Endothelial cell (in vitro differentiated cells): Measurements from ENCODE around the gene CACNA1I. TPM values are rescaled to one million over a fixed set of nuclear protein-coding genes. Genes with fewer than 3 reads are reported as not detected.

Experiments used
- DNase-seq: peaks from one replicate; pipeline ENCODE4 v3.0.0; 2021; ENCODE audit warnings: low spot score
- H3K27ac Mint-ChIP-seq: one replicate; pipeline ENCODE4 v1.8.0; 2021; ENCODE audit warnings: mixed read lengths, inconsistent platforms; ENCODE audit not compliant: unreplicated experiment
- H3K27me3 Mint-ChIP-seq: one replicate; pipeline ENCODE4 v1.8.0; 2021; ENCODE audit warnings: mild to moderate bottlenecking, moderate library complexity, mixed read lengths, inconsistent platforms; ENCODE audit not compliant: unreplicated experiment
- H3K36me3 Mint-ChIP-seq: one replicate; pipeline ENCODE4 v1.8.0; 2021; ENCODE audit warnings: mild to moderate bottlenecking, low read depth, mixed read lengths, inconsistent platforms; ENCODE audit not compliant: unreplicated experiment
- H3K4me1 Mint-ChIP-seq: one replicate; pipeline ENCODE4 v1.8.0; 2021; ENCODE audit warnings: mild to moderate bottlenecking, mixed read lengths, inconsistent platforms; ENCODE audit not compliant: unreplicated experiment
- H3K4me3 Mint-ChIP-seq: one replicate; pipeline ENCODE4 v1.8.0; 2021; ENCODE audit warnings: mild to moderate bottlenecking, mixed read lengths, inconsistent platforms; ENCODE audit not compliant: unreplicated experiment
- H3K9me3 Mint-ChIP-seq: one replicate; pipeline ENCODE4 v1.8.0; 2021; ENCODE audit warnings: mixed read lengths, inconsistent platforms; ENCODE audit not compliant: unreplicated experiment
- total RNA-seq: library from RNA; stranded (reverse); fragmentation: NEBNext Ultra II Directional; extraction: Animal tissue kit (Norgen Biotek cat#: 25700); gene quantifications from one replicate; pipeline ENCODE4 v1.2.1, GENCODE V29; 2021; ENCODE audit not compliant: unreplicated experiment
- TF ChIP-seq, protein P1 (sequence below): fragments of 200-600 bp; sonication (generic); IDR thresholded peaks from one replicate; pipeline ENCODE4 v1.5.0; 2021; ENCODE audit warnings: antibody characterized with exemption; ENCODE audit not compliant: unreplicated experiment

CACNA1I gene
- total RNA-seq, 1 donor from 2014 or later, result 0.10 TPM

DNA sequence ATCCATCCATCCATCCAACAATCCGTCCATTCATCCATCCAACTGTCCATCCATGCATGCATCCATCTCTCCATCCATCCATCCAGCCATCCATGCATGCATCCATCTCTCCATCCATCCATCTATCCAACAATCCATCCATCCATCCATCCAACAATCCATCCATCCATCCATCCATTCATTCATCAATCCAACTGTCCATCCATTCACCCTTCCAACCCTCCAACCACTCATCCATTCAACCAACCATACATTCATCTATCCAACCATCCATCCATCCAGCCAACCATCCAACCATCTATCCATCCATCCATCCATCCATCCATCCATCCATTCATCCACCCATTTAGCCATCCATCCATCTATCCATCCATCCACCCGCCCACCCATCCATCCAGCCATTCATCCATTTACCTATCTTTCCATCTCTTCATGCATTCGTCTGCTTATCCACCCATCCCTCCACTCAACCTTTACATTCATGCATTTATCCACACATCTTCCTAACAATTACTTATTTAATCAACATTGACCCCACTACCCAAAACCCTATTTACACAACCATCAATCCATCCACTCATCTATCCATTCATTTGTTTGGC, 12.6 kb downstream of the CACNA1I start:
- Mint-ChIP-seq H3K27me3 (peaks cover 7% of the 10 kb centered on the region), H3K9me3 (no peaks in the 10 kb centered on the region), H3K27ac (no peak overlapping the region), H3K4me1 (no peaks in the 10 kb centered on the region), H3K4me3 (peak overlapping the region; percentile 3), H3K36me3 (peaks cover 11% of the 10 kb centered on the region)
- TF ChIP-seq, protein P1, sequence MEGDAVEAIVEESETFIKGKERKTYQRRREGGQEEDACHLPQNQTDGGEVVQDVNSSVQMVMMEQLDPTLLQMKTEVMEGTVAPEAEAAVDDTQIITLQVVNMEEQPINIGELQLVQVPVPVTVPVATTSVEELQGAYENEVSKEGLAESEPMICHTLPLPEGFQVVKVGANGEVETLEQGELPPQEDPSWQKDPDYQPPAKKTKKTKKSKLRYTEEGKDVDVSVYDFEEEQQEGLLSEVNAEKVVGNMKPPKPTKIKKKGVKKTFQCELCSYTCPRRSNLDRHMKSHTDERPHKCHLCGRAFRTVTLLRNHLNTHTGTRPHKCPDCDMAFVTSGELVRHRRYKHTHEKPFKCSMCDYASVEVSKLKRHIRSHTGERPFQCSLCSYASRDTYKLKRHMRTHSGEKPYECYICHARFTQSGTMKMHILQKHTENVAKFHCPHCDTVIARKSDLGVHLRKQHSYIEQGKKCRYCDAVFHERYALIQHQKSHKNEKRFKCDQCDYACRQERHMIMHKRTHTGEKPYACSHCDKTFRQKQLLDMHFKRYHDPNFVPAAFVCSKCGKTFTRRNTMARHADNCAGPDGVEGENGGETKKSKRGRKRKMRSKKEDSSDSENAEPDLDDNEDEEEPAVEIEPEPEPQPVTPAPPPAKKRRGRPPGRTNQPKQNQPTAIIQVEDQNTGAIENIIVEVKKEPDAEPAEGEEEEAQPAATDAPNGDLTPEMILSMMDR, result no peak
- DNase-seq, result no peak

DNA sequence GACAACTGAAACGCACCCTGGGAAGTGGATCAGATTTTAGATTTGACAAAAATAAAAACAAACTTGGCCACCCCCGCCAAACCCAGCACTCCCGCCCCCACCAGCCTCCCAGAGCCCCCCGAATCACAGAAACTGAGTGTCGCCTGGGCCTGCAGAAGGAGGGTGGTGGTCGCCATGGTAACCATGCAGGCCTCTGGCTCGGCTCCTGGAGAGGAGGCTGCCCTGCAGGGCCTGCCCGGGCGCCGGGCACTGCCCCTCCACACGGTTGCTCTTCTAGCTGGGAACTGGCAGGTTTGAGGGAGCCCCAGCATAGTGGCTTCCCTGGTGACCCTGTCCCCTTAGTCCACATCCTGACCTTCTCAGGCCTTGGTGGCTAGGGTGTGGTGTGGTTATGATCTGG, 19.3 kb downstream of the CACNA1I start:
- TF ChIP-seq, protein P1, result no peak
- Mint-ChIP-seq H3K27ac (no peak overlapping the region), H3K36me3 (no peaks in the 10 kb centered on the region), H3K27me3 (peaks cover 5% of the 10 kb centered on the region), H3K9me3 (no peaks in the 10 kb centered on the region), H3K4me1 (peaks cover 3% of the 10 kb centered on the region), H3K4me3 (no peak overlapping the region)
- no peak for DNase-seq

DNA sequence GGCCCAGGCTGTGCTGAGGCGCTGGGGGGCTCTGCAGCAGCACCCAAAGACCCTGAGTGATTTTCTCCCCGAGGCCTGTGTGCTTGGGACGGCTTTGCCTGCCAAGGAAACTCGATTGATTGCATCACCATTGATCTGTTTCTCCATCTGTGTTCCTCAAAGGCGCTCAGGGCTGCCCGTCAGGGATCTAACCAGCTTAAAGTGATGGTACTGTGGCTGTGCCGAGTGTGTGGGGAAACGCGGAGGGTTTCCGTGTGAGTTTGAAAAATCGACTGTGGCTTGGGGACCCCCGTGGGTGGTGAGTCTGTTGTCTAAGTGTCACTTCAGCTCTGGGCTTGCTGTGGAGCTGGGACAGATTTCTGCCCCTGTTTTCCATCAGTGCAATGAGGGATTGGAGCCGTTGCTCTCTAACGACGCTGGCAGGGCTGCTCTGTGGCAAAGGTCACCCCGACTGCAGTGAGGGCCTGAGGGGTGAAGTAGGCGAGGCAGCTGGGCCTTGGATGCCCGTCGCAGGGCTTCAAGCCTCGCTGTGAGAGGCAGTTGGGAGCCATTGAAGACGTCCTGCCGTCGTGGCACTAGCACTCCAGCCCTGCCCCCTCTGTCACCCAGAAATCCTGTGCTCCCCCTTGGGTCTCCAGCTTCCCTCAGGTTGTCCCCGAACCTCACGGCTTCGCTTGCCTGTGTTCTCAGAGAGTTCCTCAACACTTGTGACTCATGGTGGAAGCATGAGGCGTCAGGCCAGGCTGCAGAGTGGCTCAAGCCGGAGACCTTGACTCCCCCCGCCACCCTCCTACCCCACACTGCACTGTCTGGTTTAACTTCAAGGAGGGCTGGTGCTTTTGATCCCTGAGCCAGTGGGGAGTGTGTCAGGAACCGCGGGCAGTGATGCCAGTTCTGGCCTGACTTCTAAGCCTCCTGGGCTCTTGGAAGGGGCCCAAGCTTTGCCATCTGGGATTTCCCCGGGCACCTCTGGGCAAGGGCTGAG, 21.8 kb downstream of the CACNA1I start:
- TF ChIP-seq, protein P1, result no peak
- Mint-ChIP-seq H3K36me3 (no peaks in the 10 kb centered on the region), H3K4me3 (no peak overlapping the region), H3K9me3 (no peaks in the 10 kb centered on the region), H3K4me1 (peaks cover 3% of the 10 kb centered on the region), H3K27me3 (peaks cover 11% of the 10 kb centered on the region), H3K27ac (no peak overlapping the region)
- DNase-seq, result no peak

DNA sequence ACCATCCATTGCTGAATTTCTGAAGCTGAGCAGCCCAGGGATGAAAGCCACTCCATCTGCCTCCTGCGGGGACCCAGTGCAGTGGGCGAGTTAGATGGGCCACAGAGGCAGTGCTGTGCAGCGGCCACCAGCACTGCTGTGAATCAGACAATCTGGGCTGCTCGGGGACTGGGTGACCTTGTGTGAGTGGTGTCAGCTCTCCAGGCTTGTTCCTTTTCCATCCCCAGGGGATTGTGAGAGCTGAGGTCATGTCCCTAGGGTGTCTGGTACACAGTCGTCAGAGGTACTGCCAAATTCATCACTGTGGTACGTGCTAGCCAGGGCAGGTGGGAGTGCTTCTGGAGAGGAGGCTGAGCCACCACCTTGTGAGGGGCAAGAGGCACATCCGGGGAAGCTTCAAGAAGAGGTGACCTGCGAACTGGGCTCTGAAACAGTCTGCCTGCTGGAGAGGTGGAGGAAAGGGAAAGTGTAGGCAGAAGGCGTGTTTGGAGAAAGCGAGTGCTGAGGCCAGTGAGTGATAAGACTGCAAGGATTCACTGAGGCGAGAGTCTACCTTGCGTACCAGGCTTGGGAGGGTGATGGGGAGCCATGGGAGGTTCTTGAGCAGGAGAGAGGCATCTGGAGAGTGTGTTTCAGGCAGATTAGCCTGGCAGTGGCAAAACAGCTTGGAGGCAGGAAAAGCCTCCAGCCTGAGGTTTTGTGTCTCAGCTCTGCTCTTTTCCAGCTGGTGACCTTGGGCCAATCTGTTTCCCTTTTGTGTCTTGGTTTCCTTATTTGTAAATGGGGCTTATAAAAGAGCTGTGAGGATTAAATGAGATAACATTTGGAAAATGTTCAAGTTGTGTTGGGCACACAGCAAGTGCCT, 22.7 kb downstream of the CACNA1I start:
- no peak for DNase-seq
- TF ChIP-seq, protein P1, result no peak
- H3K9me3 Mint-ChIP-seq, result no peaks in the 10 kb centered on the region
- peaks cover 3% of the 10 kb centered on the region for H3K4me1 Mint-ChIP-seq
- no peak overlapping the region for H3K4me3 Mint-ChIP-seq
- H3K27me3 Mint-ChIP-seq, result peaks cover 12% of the 10 kb centered on the region
- peak overlapping the region; percentile 19 for H3K27ac Mint-ChIP-seq
- H3K36me3 Mint-ChIP-seq, result no peaks in the 10 kb centered on the region
